Smooth muscle cell of the pulmonary artery (primary cell): ENCODE results near the gene EIF4G2. TPM values are rescaled to one million over a fixed set of nuclear protein-coding genes. Genes with fewer than 3 reads are reported as not detected.

Experiments used
- total RNA-seq: library from RNA; depleted of rRNA; stranded (reverse); fragments of >200 nt; gene quantifications from 2 replicates; pipeline ENCODE4 v1.2.3, GENCODE V29; 2014

Gene EIF4G2
- total RNA-seq = 778 and 787 TPM in 2 replicates

DNA sequence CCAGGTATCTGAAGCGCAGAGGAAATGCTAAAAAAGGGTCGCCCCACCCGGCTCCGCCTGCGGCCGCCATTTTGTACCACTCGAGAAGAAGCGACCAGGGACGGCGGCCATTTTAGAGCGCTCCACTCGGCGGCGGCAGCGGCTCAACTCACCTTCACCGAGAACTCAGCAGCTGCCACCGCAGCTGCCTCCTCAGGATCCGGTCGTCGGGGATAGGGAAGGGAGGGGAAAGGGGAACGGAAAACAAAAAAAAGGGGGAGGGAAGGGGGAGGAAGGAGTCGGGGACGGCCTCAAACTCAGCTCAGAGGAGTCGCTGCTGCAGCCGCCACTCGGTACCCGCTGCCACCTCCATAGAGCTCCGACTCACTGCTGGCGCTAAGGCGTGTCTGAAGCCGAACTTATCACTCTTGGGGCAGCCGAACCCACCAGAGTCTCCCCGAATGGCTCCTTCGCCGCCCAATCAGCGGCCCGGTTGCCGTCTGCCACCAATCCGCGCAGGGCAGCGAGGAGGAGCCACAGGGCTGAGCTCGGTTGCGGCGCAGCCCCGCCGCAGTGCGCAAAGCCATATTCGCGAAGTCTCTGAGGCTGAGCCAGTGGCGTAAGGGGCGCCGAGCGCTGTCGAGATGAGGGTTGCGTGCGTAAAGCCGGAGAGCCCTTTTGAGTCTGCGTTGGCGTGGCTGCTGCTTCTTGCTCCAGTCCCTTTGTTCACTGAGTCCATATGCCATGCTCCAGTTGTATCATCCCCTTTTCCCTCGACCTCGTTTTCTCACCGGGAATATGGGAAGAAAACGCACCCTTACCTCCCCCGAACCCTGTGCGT lies at the start of gene EIF4G2:
TSS of gene EIF4G2 (minus strand) at position 374 of the 820 bp plus-strand sequence.

DNA sequence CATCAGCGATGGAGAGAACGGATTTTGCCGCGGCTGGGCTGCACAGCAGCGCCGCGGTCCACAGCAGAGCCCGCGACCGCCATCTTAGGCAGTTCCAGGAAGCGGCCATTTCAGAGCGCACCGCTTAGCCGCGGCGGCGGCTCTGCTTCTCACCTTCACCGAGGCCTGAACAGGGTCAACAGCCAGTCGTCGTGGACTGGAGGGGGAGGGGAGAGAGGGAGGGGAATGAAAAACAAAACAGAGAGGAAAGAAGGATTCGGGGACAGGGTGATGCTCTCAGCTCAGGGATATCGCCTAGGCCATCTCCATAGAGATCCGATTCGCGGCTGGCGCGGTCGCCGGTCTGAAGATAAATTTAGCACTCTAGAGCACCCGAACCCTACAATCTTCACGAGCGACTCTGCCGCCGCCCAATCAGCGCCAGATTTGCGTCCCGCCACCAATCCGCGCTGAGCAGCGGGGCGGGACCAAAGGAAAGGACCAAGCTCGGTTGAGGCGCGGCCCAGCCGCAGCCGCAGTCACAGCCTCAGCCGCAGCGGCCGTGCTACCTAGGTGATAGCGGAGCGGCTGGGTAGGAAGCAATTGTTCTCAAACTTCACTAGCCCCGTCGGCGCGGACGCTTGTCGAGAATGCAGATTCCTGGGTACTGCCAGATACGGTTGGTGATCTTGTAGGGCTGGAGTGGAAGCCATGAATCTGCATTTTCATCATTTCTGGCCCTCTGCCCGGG lies 49.1 kb upstream of the EIF4G2 start, which contains the start of gene ZBED5:
TSS of gene ZBED5 (minus strand) at position 345 of the 730 bp plus-strand sequence. CDS start 3,108 bp downstream, outside the sequence.

DNA sequence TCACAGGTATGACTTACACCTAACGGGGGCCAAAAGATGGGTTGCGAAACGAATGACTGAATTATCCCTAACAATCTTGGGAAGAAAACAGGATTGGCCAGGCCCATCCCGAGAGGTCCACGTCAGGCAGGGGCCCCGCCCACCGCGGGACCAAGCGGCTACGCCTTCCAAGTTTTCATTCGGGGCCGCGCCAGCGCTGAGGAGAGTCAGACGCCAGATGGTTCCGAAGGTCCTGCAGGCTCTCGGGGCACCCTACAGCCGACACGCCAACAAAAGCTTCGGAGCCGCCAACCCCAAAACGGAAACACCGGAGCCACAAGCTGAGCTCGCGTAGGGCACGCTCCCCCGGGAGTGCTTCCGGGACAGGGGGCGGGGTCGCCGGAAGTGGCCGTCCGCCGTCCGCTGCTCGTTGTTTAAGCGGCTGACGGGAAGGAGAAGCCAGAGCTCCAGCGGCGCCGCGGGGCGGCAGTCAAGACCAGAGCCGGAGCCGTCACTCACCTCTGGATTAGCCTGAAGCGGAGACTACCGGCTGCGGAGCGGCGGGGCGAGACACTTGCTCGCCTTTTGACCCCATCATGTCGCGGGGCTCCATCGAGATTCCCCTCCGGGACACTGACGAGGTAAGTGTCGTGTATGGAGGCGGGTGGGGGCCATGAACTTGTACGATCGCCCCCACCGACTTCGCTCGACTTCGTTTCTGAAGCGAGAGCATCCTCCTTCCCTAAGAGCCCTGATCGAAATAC lies 57.7 kb downstream of the EIF4G2 start, which contains the start of gene CTR9:
TSS of gene CTR9 (plus strand) at position 409 of the 743 bp plus-strand sequence. CDS start at position 576, 167 bp downstream.

Other genes with a start within 250 kb of the EIF4G2 start
- 0.23 and 4.6 TPM in 2 replicates for gene LYVE1, start 240.3 kb downstream of the EIF4G2 start, total RNA-seq
- gene IRAG1, start 115.2 kb downstream of the EIF4G2 start, total RNA-seq = 40.8 and 69.0 TPM in 2 replicates
- 24.7 and 30.8 TPM in 2 replicates for gene CTR9, start 57.7 kb downstream of the EIF4G2 start, total RNA-seq
- gene ZBED5, start 49.1 kb upstream of the EIF4G2 start, total RNA-seq = 20.3 and 21.2 TPM in 2 replicates